ENCODE results near the gene MFGE8. TPM values are rescaled to one million over a fixed set of nuclear protein-coding genes. Genes with fewer than 3 reads are reported as not detected.
A peak's percentile ranks its signal among the peaks of the same experiment; 100 is the strongest.

Gene MFGE8
- total RNA-seq, 2 experiments from 2014 or later = 87.9 to 93.0 TPM

DNA sequence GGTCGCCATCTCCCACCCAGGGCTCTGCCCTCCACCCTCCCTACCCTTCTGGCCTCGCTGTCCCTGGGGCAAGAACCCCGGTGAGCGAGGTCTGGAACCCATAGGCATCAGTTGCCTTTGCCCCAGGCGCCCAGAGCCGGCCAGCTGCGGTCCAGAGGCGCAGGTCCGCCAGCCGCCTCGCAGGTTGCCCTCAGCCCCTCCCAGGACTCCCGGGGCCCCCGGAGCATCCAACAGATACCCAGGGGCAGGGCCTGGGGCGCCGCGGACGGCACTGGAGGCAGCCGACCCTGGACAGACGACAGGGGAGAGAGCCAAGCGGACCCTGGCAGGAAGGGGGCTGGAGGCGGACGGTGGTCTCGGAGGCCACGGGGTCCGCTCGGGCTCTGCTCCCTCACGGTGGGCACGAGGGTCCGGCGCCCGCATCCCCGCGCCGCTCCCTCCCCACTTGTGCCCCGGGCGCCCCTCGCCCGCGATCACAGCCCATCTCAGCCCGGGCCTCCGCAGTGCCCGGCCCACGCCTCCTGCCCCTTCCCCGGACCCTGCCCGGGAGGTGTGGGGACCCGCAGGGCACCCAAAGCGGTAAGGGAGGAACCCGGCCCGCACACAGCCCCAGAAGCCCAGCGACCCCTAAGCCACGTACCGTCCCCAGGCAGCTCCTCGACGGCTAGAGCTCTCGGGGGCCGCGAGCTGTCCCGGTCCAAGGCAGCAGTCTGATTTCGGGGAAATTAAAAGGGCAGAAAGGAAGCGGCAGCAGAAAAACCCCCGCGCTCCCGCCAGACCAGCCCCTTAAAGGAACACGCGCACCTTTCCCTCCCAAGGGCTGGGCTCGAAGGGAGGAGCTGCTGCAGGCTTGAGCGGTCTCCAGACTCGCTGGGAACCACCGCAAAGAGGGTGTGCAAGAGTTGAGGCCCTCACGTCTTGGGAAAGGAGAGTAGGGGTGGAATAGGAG lies 18.1 kb downstream of the MFGE8 start, which contains the start of gene HAPLN3:
HAPLN3 (minus strand) TSS at position 726 of the 949 bp plus-strand sequence. CDS start 8,246 bp downstream, outside the sequence.
- Histone ChIP-seq H3K4me1 (ENCODE audit: insufficient read depth, low read length) (peaks cover 44% of the 10 kb centered on the region), H3K4me3 (ENCODE audit: low read length) (peak within 1 kb of the TSS; percentile 72), H3K36me3 (ENCODE audit: insufficient read depth, low read length) (peaks cover 20% of the 10 kb centered on the region), H3K9me3 (ENCODE audit: control insufficient read depth in 1 of 2, insufficient read depth in 1 of 2, low read length in 2 of 2) (no peaks in the 10 kb centered on the region), H3K27me3 (ENCODE audit: control insufficient read depth in 1 of 2, insufficient read depth in 2 of 2, low read length in 2 of 2) (no peaks in the 10 kb centered on the region), H3K27ac (ENCODE audit: low read depth in 1 of 2, low read length in 2 of 2) (peak within 1 kb of the TSS; percentile 34 to 74)
- DNase-seq (peak; percentile 23 to 78 (median 47)), ATAC-seq (ENCODE audit: poor library complexity) (peak; percentile 18)
- H3K36me3 Mint-ChIP-seq (ENCODE audit: low read depth) = peaks cover 17% of the 10 kb centered on the region
- TF ChIP-seq CTCF (IDR thresholded peaks at IDR 0.05) = no peak
- peak within 1 kb of the TSS; percentile 85 for H3K27ac Mint-ChIP-seq
- H3K27me3 Mint-ChIP-seq = no peaks in the 10 kb centered on the region
- POLR2A ChIA-PET = interaction anchor here (0.9 to 4.0 kb wide), 3 partner anchors 9 to 268 kb away, joined by 3 to 49 read pairs (median 3); no protein-coding TSS in a partner anchor
- CTCF ChIA-PET = interaction anchor here (0.6 to 4.6 kb wide), 5 partner anchors 9 to 283 kb away, joined by 3 to 38 read pairs (median 4); no protein-coding TSS in a partner anchor
- H3K4me3 Mint-ChIP-seq = peak within 1 kb of the TSS; percentile 97
- peaks cover 34% of the 10 kb centered on the region for H3K4me1 Mint-ChIP-seq (ENCODE audit: low read depth)
- no peaks in the 10 kb centered on the region for H3K9me3 Mint-ChIP-seq
- intact Hi-C loops (cut with DNase I, micrococcal nuclease) = loop anchor here (1.0 to 10.0 kb wide), 9 partner anchors 9 to 442 kb away; partner anchors contain the start of genes MRPL46 (in 1 of the 2) and MRPS11 (in 1 of the 2)

GRCh38 chr15:88894348-88894818 lies 18.8 kb downstream of the MFGE8 start:
- Mint-ChIP-seq H3K27ac (peak overlapping the region; percentile 85), H3K27me3 (no peaks in the 10 kb centered on the region), H3K4me1 (ENCODE audit: low read depth) (peaks cover 34% of the 10 kb centered on the region), H3K9me3 (no peaks in the 10 kb centered on the region), H3K36me3 (ENCODE audit: low read depth) (peaks cover 22% of the 10 kb centered on the region), H3K4me3 (peak overlapping the region; percentile 97)
- no peaks in the 10 kb centered on the region for H3K27me3 ChIP-seq (ENCODE audit: control insufficient read depth in 1 of 2, insufficient read depth in 2 of 2, low read length in 2 of 2)
- H3K4me3 ChIP-seq (ENCODE audit: low read length) = peak overlapping the region; percentile 72
- no peaks in the 10 kb centered on the region for H3K9me3 ChIP-seq (ENCODE audit: control insufficient read depth in 1 of 2, insufficient read depth in 1 of 2, low read length in 2 of 2)
- intact Hi-C loops (cut with DNase I, micrococcal nuclease) = loop anchor here (1.0 to 10.0 kb wide), 8 partner anchors 10 to 443 kb away; no protein-coding TSS in a partner anchor
- POLR2A ChIA-PET = interaction anchor here (1.3 to 4.0 kb wide), 2 partner anchors 10 to 124 kb away, joined by 3 to 49 read pairs; no protein-coding TSS in a partner anchor
- ATAC-seq (ENCODE audit: poor library complexity) (peak; percentile 69), DNase-seq (peak; percentile 81 to 94 (median 88))
- TF ChIP-seq CTCF (IDR thresholded peaks at IDR 0.05) = peak; percentile 92
- peaks cover 22% of the 10 kb centered on the region for H3K36me3 ChIP-seq (ENCODE audit: insufficient read depth, low read length)
- peaks cover 44% of the 10 kb centered on the region for H3K4me1 ChIP-seq (ENCODE audit: insufficient read depth, low read length)
- H3K27ac ChIP-seq (ENCODE audit: low read depth in 1 of 2, low read length in 2 of 2) = no peak overlapping the region
- CTCF ChIA-PET = interaction anchor here (0.6 to 4.6 kb wide), 4 partner anchors 10 to 270 kb away, joined by 3 to 38 read pairs (median 6); no protein-coding TSS in a partner anchor

DNA sequence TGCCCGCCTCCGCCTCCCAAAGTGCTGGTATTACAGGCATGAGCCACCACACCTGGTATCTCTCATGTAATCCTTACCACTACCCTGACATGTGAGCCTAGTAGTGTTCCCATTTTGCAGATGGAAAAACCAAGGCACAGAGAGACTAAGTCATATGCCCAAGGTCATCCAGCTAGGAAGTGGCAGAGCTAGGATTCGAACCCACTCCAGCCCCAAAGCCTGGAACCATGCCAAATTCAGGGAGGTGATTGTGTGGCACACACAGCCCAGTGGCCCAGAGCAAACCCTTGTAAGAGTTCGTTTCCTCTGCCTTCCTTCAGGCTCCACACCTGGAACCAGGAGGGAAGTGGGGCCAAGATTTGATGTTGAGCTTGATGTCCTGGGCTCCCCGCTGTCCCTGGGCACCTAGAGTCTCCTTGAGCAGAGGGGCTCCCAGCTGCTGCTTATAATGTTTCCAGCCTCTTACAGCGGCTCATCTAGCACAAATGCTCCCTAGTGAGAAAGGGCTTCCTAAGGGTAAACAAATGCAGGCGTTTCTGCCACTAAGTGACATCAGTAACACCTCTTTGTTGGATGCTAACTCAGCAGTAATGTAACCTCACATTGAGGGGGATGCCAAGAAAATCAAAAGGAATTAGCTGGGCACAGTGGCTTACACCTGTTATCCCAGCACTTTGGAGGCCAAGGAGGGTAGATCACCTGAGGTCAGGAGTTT lies 21.5 kb downstream of the MFGE8 start:
- no peak for TF ChIP-seq CTCF (IDR thresholded peaks at IDR 0.05)
- peaks cover 22% of the 10 kb centered on the region for H3K4me1 Mint-ChIP-seq (ENCODE audit: low read depth)
- no peak overlapping the region for H3K27ac Mint-ChIP-seq
- ATAC-seq (ENCODE audit: poor library complexity) (no peak), DNase-seq (no peak)
- H3K9me3 Mint-ChIP-seq = no peaks in the 10 kb centered on the region
- CTCF ChIA-PET = interaction anchor here (0.6 to 1.2 kb wide), 2 partner anchors 9 to 13 kb away, joined by 3 to 6 read pairs (median 4); no protein-coding TSS in a partner anchor
- H3K36me3 Mint-ChIP-seq (ENCODE audit: low read depth) = peaks cover 37% of the 10 kb centered on the region
- H3K36me3 ChIP-seq (ENCODE audit: insufficient read depth, low read length) = peaks cover 23% of the 10 kb centered on the region
- H3K4me1 ChIP-seq (ENCODE audit: insufficient read depth, low read length) = peaks cover 29% of the 10 kb centered on the region
- no peak overlapping the region for H3K27ac ChIP-seq (ENCODE audit: low read depth in 1 of 2, low read length in 2 of 2)
- intact Hi-C loops (cut with DNase I, micrococcal nuclease) = loop anchor here (5.0 to 10.0 kb wide), 2 partner anchors 417 to 446 kb away; no protein-coding TSS in a partner anchor
- no peaks in the 10 kb centered on the region for H3K27me3 ChIP-seq (ENCODE audit: control insufficient read depth in 1 of 2, insufficient read depth in 2 of 2, low read length in 2 of 2)
- H3K4me3 Mint-ChIP-seq = no peak overlapping the region
- POLR2A ChIA-PET = interaction anchor here (0.6 to 4.0 kb wide), 3 partner anchors 13 to 136 kb away, joined by 3 to 49 read pairs (median 6); no protein-coding TSS in a partner anchor
- H3K9me3 ChIP-seq (ENCODE audit: control insufficient read depth in 1 of 2, insufficient read depth in 1 of 2, low read length in 2 of 2) = no peaks in the 10 kb centered on the region
- H3K4me3 ChIP-seq (ENCODE audit: low read length) = no peak overlapping the region
- no peaks in the 10 kb centered on the region for H3K27me3 Mint-ChIP-seq
